Cardiac muscle cell (in vitro differentiated cells and primary cell): ENCODE results near the gene NEK2. TPM values are rescaled to one million over a fixed set of nuclear protein-coding genes. Genes with fewer than 3 reads are reported as not detected.
A peak's percentile ranks its signal among the peaks of the same experiment; 100 is the strongest.
"Not testable (repeated sequence)": the region's sequence is repeated elsewhere in the genome, so short reads cannot be mapped to it uniquely, and the experiment has no call there.

ENCODE experiments used
- DNase-seq, 2 donors: peaks; one replicate each; pipeline versions ENCODE4 v3.0.0 to v3.0.0-alpha.2; 2010 to 2017; ENCODE audit warnings: low read depth in 1 of 2, low spot score in 1 of 2
- H3K27ac ChIP-seq: fragments of 200-600 bp; sonication (generic); 2 replicates; pipeline ENCODE4 v1.5.1; 2016
- H3K27me3 ChIP-seq: fragments of 200-600 bp; sonication (generic); 2 replicates; pipeline ENCODE4 v1.6.0; 2016; ENCODE audit warnings: control low read depth
- H3K36me3 ChIP-seq: fragments of 200-600 bp; sonication (generic); 2 replicates; pipeline ENCODE4 v1.5.1; 2016; ENCODE audit warnings: control low read depth
- H3K4me1 ChIP-seq: fragments of 200-600 bp; sonication (generic); 2 replicates; pipeline ENCODE4 v1.8.1; 2017; ENCODE audit warnings: low read depth, mild to moderate bottlenecking, mixed run types
- H3K4me3 ChIP-seq: fragments of 200-600 bp; sonication (generic); 2 replicates; pipeline ENCODE4 v1.5.1; 2016; ENCODE audit warnings: mild to moderate bottlenecking
- H3K9me3 ChIP-seq: fragments of 200-600 bp; sonication (generic); 2 replicates; pipeline ENCODE4 v1.5.1; 2017; ENCODE audit warnings: low read depth, mild to moderate bottlenecking, control low read depth
- polyA plus RNA-seq: library from polyadenylated mRNA; unstranded; fragments of >200 nt; fragmentation: Nextera tagmentation; extraction: Ambion mirVana; gene quantifications from 2 replicates; pipeline ENCODE4 v1.2.1, GENCODE V29; 2016
- total RNA-seq: library from RNA; depleted of rRNA; stranded (reverse); fragments of >200 nt; gene quantifications from 2 replicates; pipeline ENCODE4 v1.2.3, GENCODE V29; 2016
- TF ChIP-seq, protein P1 (sequence below): IDR thresholded peaks from 2 replicates; pipeline ENCODE4 v1.5.1; 2012; ENCODE audit warnings: low read depth, mild to moderate bottlenecking, low read length

The NEK2 gene
- total and polyA plus RNA-seq, 2 experiments from 2014 or later: 6.7 to 51.2 TPM

DNA sequence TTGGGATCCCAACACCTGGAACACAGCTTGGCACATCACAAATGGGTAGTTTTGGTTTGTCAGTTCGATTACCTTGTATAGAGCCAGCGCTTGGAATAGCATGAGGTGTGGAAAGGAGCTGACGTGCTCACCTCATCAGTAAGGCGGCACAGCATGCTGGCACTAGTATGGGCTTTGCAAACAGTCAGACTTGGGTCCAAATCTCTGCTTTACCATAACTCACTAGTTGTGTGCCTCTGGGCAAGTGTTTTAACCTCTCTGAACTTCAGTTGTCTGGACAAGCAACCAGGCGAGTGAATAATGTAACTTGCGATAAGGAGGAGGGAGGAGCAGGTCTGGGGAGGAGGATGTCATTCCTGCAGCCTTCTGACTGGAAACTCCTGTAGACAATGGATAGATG is 26.3 kb upstream of the NEK2 start:
- TF ChIP-seq, protein P1, sequence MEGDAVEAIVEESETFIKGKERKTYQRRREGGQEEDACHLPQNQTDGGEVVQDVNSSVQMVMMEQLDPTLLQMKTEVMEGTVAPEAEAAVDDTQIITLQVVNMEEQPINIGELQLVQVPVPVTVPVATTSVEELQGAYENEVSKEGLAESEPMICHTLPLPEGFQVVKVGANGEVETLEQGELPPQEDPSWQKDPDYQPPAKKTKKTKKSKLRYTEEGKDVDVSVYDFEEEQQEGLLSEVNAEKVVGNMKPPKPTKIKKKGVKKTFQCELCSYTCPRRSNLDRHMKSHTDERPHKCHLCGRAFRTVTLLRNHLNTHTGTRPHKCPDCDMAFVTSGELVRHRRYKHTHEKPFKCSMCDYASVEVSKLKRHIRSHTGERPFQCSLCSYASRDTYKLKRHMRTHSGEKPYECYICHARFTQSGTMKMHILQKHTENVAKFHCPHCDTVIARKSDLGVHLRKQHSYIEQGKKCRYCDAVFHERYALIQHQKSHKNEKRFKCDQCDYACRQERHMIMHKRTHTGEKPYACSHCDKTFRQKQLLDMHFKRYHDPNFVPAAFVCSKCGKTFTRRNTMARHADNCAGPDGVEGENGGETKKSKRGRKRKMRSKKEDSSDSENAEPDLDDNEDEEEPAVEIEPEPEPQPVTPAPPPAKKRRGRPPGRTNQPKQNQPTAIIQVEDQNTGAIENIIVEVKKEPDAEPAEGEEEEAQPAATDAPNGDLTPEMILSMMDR: no peak
- no peak overlapping the region for H3K4me3 ChIP-seq
- H3K4me1 ChIP-seq: no peaks in the 10 kb centered on the region
- H3K27me3 ChIP-seq: no peaks in the 10 kb centered on the region
- no peak for DNase-seq
- H3K27ac ChIP-seq: no peak overlapping the region
- H3K36me3 ChIP-seq: no peaks in the 10 kb centered on the region
- H3K9me3 ChIP-seq: no peaks in the 10 kb centered on the region

DNA sequence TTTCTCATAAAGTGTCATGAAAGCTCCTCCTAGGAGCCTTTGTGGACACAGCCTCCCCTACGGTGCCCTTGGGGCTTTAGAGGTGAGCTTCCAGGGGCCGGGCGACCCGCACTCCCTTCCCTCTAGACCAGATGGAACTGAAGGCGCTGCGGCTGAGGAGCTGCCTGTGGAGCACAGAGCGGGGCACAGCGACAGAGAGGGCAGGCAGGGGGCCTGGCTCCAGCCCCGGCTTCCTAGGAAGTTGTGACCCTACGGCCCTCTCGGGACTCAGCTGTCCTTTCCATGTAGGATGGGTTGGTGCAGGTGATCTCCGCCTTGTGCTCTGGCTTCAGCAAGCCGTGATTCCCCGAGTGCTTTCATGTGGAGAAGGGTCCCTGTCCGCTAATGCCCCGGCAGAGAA is 23.6 kb upstream of the NEK2 start:
- TF ChIP-seq, protein P1: no peak
- H3K4me1 ChIP-seq: no peaks in the 10 kb centered on the region
- no peaks in the 10 kb centered on the region for H3K9me3 ChIP-seq
- H3K27ac ChIP-seq: no peak overlapping the region
- H3K4me3 ChIP-seq: peak overlapping the region; percentile 14
- H3K27me3 ChIP-seq: no peaks in the 10 kb centered on the region
- no peaks in the 10 kb centered on the region for H3K36me3 ChIP-seq
- DNase-seq: no peak

GRCh38 chr1:211698161-211699026 is 23.0 kb upstream of the NEK2 start:
- Histone ChIP-seq H3K4me3 (peak overlapping the region; percentile 14), H3K36me3 (no peaks in the 10 kb centered on the region), H3K27ac (no peak overlapping the region), H3K4me1 (no peaks in the 10 kb centered on the region), H3K27me3 (no peaks in the 10 kb centered on the region), H3K9me3 (no peaks in the 10 kb centered on the region)
- DNase-seq: peak; percentile 72 to 83
- TF ChIP-seq, protein P1: peak; percentile 99

DNA sequence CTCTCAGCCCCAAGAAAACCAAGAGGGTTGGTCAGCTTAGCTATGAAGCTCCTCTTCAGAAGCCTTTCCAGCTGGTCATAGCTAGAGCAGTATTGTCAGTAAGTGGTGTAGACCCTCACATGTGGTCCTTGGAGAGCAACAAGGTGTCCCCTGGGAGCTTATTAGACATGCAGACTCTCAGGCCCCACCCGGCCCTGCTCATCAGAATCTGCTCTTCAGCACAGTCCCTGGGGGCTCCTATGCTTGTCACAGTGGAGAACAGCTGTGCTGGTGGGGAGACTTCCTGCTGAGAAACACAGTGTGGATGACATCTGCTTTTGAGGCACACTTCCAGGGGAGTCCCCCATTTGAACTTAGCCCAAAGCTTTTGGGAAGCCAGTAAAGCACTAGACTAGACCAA is 21.9 kb upstream of the NEK2 start:
- no peak overlapping the region for H3K27ac ChIP-seq
- H3K36me3 ChIP-seq: no peaks in the 10 kb centered on the region
- no peak overlapping the region for H3K4me3 ChIP-seq
- DNase-seq: no peak
- H3K9me3 ChIP-seq: no peaks in the 10 kb centered on the region
- TF ChIP-seq, protein P1: no peak
- no peaks in the 10 kb centered on the region for H3K27me3 ChIP-seq
- H3K4me1 ChIP-seq: no peaks in the 10 kb centered on the region

GRCh38 chr1:211695135-211695816 is 19.9 kb upstream of the NEK2 start:
- no peaks in the 10 kb centered on the region for H3K27me3 ChIP-seq
- H3K9me3 ChIP-seq: no peaks in the 10 kb centered on the region
- H3K4me1 ChIP-seq: no peaks in the 10 kb centered on the region
- no peak overlapping the region for H3K27ac ChIP-seq
- H3K36me3 ChIP-seq: no peaks in the 10 kb centered on the region
- peak in 1 of 2 donors; percentile 45 for DNase-seq
- H3K4me3 ChIP-seq: no peak overlapping the region
- TF ChIP-seq, protein P1: no peak

GRCh38 chr1:211693911-211694310 is 18.5 kb upstream of the NEK2 start:
- not testable (repeated sequence) for DNase-seq, H3K4me1 ChIP-seq, H3K36me3 ChIP-seq, H3K27ac ChIP-seq, H3K4me3 ChIP-seq, H3K9me3 ChIP-seq, H3K27me3 ChIP-seq
